Smooth muscle cell (in vitro differentiated cells): ENCODE results near the gene IGFBP7. TPM values are rescaled to one million over a fixed set of nuclear protein-coding genes. Genes with fewer than 3 reads are reported as not detected.

ENCODE experiments used
- DNase-seq: peaks from one replicate; lab custom pipeline; 2025; ENCODE audit not compliant: unreplicated experiment; lab: John Stamatoyannopoulos, UW
- H2AFZ ChIP-seq: fragments of 200-600 bp; sonication (generic); 2 replicates; pipeline ENCODE4 v1.6.0; 2016; ENCODE audit warnings: antibody characterized with exemption, low read depth, mild to moderate bottlenecking
- H3F3A ChIP-seq: fragments of 200-600 bp; sonication (generic); 2 replicates; pipeline ENCODE4 v1.6.0; 2017; ENCODE audit warnings: antibody characterized with exemption, low read depth
- H3K27ac ChIP-seq: fragments of 200-600 bp; sonication (generic); 2 replicates; pipeline ENCODE4 v1.5.1; 2016; ENCODE audit warnings: low read depth, mild to moderate bottlenecking
- H3K27me3 ChIP-seq: fragments of 200-600 bp; sonication (generic); 2 replicates; pipeline ENCODE4 v1.6.1; 2016; ENCODE audit warnings: low read depth, mild to moderate bottlenecking
- H3K36me3 ChIP-seq: fragments of 200-600 bp; sonication (generic); 2 replicates; pipeline ENCODE4 v1.5.1; 2016; ENCODE audit warnings: low read depth
- H3K4me1 ChIP-seq: fragments of 200-600 bp; sonication (generic); 2 replicates; pipeline ENCODE4 v1.5.1; 2016; ENCODE audit warnings: low read depth
- H3K4me2 ChIP-seq: fragments of 200-600 bp; sonication (generic); 2 replicates; pipeline ENCODE4 v1.6.0; 2016; ENCODE audit warnings: mild to moderate bottlenecking
- H3K4me3 ChIP-seq: fragments of 200-600 bp; sonication (generic); 2 replicates; pipeline ENCODE4 v1.5.1; 2016; ENCODE audit warnings: mild to moderate bottlenecking
- H3K79me2 ChIP-seq: fragments of 200-600 bp; sonication (generic); 2 replicates; pipeline ENCODE4 v1.6.0; 2016; ENCODE audit warnings: low read depth, mild to moderate bottlenecking
- H3K9ac ChIP-seq: fragments of 200-600 bp; sonication (generic); 2 replicates; pipeline ENCODE4 v1.6.0; 2016; ENCODE audit warnings: low read depth
- H3K9me3 ChIP-seq: fragments of 200-600 bp; sonication (generic); replicated peaks from 2 replicates; pipeline ENCODE4 v1.5.1; 2016; ENCODE audit warnings: low read depth
- H4K20me1 ChIP-seq: fragments of 200-600 bp; sonication (generic); 2 replicates; pipeline ENCODE4 v1.6.0; 2016; ENCODE audit warnings: low read depth
- WGBS: methylation state at CpG from one replicate; pipeline ENCODE4 v1.1.7; 2016; ENCODE audit warnings: low lambda C conversion rate; 5-methylcytosine and 5-hydroxymethylcytosine counted together
- polyA plus RNA-seq: library from polyadenylated mRNA; unstranded; fragments of >200 nt; fragmentation: Nextera tagmentation; extraction: Ambion mirVana; gene quantifications from 2 replicates; pipeline ENCODE4 v1.2.1, GENCODE V29; 2016
- total RNA-seq: library from RNA; depleted of rRNA; stranded (reverse); fragments of >200 nt; gene quantifications from 2 replicates; pipeline ENCODE4 v1.2.3, GENCODE V29; 2014
- TF ChIP-seq, protein P1 (sequence below): fragments of 200-600 bp; sonication (generic); IDR thresholded peaks from 2 replicates; pipeline ENCODE4 v1.5.1; 2017; ENCODE audit warnings: borderline replicate concordance, mild to moderate bottlenecking, antibody characterized with exemption; ENCODE audit not compliant: insufficient read depth, poor library complexity, severe bottlenecking

Gene IGFBP7
- total and polyA plus RNA-seq, 2 experiments from 2014 or later = 998 to 1,684 TPM

DNA sequence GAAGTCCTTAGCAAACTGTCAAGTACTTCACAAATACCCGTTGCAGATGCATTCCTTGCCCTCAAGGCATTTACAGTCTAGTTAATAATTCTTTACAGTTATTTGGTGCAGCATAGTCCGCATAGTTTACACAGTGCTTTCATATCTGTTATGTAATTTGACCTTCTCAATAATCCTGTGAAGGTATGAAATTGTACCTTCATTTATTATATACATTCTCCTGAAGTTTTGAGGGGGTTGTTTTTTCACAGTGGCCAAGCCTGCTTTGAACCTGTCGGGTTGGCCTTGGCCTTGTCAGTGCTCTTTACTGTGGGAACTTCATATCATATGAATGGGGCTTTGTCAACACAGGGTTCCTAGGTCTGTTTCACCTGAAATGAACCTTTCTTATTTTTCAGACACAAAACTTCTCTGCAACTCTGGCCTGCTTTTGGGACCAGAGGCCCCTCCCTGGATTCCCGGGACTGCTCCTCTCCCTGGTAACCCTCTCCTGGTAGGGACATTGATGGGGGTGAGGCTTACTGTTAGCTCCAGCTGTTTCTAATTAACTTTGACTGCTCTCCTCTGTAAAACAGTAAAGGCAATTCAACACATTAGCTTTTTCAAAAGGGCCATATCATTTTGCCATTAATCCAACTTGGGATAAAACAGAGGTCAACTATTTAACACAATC is 9.1 kb downstream of the IGFBP7 start:
- H3F3A ChIP-seq = peaks cover 55% of the 10 kb centered on the region
- DNase-seq = no peak
- peak overlapping the region; percentile 18 for H3K9ac ChIP-seq
- H2AFZ ChIP-seq = no peak overlapping the region
- H3K27ac ChIP-seq = peak overlapping the region; percentile 91
- peak overlapping the region; percentile 60 for H3K4me2 ChIP-seq
- 52% methylated on average over 4 of the region's 4 CpGs for WGBS
- TF ChIP-seq, protein P1, sequence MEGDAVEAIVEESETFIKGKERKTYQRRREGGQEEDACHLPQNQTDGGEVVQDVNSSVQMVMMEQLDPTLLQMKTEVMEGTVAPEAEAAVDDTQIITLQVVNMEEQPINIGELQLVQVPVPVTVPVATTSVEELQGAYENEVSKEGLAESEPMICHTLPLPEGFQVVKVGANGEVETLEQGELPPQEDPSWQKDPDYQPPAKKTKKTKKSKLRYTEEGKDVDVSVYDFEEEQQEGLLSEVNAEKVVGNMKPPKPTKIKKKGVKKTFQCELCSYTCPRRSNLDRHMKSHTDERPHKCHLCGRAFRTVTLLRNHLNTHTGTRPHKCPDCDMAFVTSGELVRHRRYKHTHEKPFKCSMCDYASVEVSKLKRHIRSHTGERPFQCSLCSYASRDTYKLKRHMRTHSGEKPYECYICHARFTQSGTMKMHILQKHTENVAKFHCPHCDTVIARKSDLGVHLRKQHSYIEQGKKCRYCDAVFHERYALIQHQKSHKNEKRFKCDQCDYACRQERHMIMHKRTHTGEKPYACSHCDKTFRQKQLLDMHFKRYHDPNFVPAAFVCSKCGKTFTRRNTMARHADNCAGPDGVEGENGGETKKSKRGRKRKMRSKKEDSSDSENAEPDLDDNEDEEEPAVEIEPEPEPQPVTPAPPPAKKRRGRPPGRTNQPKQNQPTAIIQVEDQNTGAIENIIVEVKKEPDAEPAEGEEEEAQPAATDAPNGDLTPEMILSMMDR = no peak
- peaks cover 81% of the 10 kb centered on the region for H3K79me2 ChIP-seq
- H3K27me3 ChIP-seq = no peaks in the 10 kb centered on the region
- H3K9me3 ChIP-seq = no peaks in the 10 kb centered on the region
- H3K4me1 ChIP-seq = peaks cover 63% of the 10 kb centered on the region
- no peak overlapping the region for H3K4me3 ChIP-seq
- H4K20me1 ChIP-seq = no peaks in the 10 kb centered on the region
- H3K36me3 ChIP-seq = no peaks in the 10 kb centered on the region

DNA sequence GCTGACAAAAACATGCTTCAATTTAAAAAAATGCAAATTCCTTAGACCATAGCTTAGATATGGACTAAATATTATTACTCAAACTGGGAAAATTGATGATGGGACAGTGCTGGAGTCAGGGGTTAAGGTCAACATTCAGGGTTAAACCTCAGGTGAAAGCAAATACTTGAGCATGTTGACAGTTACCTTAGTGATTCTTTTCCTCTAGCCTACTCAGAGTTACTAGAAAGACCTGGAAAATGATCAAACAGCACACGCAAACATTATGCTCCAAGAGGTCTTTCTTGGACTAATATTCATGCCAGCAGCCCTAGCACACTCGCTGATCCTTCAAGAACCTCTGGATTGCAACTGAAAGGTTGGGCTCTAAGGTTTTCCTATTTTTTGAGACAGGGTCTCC is 10.8 kb downstream of the IGFBP7 start:
- no peaks in the 10 kb centered on the region for H3K36me3 ChIP-seq
- H3K27ac ChIP-seq = peak overlapping the region; percentile 91
- no peaks in the 10 kb centered on the region for H3K27me3 ChIP-seq
- H3K4me2 ChIP-seq = peak overlapping the region; percentile 61
- H3F3A ChIP-seq = peaks cover 44% of the 10 kb centered on the region
- peaks cover 65% of the 10 kb centered on the region for H3K4me1 ChIP-seq
- H4K20me1 ChIP-seq = no peaks in the 10 kb centered on the region
- H3K9ac ChIP-seq = no peak overlapping the region
- no peaks in the 10 kb centered on the region for H3K9me3 ChIP-seq
- TF ChIP-seq, protein P1 = no peak
- H2AFZ ChIP-seq = no peak overlapping the region
- WGBS = 94% methylated on average over 2 of the region's 2 CpGs
- H3K79me2 ChIP-seq = peaks cover 73% of the 10 kb centered on the region
- H3K4me3 ChIP-seq = no peak overlapping the region
- no peak for DNase-seq

DNA sequence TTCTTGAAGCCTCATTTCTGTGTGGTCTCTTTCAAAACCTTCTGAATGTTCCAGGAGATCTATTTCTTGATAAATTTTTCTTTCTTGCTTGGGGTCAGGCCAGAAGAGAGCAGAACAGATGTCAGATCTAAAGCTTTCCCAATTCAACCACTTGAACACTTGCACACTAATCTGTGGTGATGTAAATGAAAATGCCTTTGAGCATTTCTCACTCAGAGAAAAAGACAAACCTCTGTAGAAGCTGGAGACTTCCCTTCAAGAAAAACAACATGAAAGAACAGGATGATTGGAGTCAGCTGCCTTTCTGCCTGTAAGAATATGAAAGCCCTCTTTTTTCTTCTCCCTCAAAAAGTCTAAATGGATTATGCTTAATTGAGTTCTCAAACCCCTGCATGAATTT is 11.2 kb downstream of the IGFBP7 start:
- no peaks in the 10 kb centered on the region for H3K36me3 ChIP-seq
- DNase-seq = no peak
- peaks cover 73% of the 10 kb centered on the region for H3K79me2 ChIP-seq
- TF ChIP-seq, protein P1 = no peak
- peaks cover 40% of the 10 kb centered on the region for H3F3A ChIP-seq
- peaks cover 62% of the 10 kb centered on the region for H3K4me1 ChIP-seq
- H3K27me3 ChIP-seq = no peaks in the 10 kb centered on the region
- peak overlapping the region; percentile 91 for H3K27ac ChIP-seq
- no peak overlapping the region for H3K4me3 ChIP-seq
- H4K20me1 ChIP-seq = no peaks in the 10 kb centered on the region
- H2AFZ ChIP-seq = no peak overlapping the region
- no peaks in the 10 kb centered on the region for H3K9me3 ChIP-seq
- peak overlapping the region; percentile 61 for H3K4me2 ChIP-seq
- H3K9ac ChIP-seq = no peak overlapping the region

DNA sequence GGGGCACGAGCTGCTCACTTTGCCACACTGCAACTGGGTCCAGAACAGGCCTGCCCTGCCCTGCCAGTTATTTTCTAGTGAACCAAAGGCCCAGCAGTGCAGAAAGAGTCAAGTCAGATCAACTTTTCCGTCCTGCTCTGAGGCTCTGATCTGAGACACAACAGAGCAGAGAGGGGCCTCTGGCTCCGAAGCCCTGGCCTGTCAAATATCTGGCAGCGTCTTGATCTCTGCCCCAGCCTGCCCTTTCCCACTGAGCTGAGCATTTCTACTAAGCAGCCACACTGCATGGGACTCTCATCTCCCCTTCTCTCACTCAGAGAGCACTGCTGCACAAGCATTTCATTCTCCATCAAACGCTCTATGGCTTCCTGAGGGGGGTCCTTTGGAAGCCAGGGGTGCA is 11.8 kb downstream of the IGFBP7 start:
- Histone ChIP-seq H3K9ac (no peak overlapping the region), H3K4me3 (no peak overlapping the region), H4K20me1 (no peaks in the 10 kb centered on the region), H3F3A (peaks cover 39% of the 10 kb centered on the region), H3K27ac (peak overlapping the region; percentile 91), H3K9me3 (no peaks in the 10 kb centered on the region), H3K27me3 (no peaks in the 10 kb centered on the region), H3K79me2 (peaks cover 74% of the 10 kb centered on the region), H3K36me3 (no peaks in the 10 kb centered on the region), H3K4me1 (peaks cover 59% of the 10 kb centered on the region), H2AFZ (no peak overlapping the region), H3K4me2 (peak overlapping the region; percentile 61)
- TF ChIP-seq, protein P1 = no peak
- DNase-seq = no peak
- WGBS = 28% methylated on average over 5 of the region's 5 CpGs
